Urinary bladder (tissue), 4 donors: ENCODE data around the gene NUP153. TPM values are rescaled to one million over a fixed set of nuclear protein-coding genes. Genes with fewer than 3 reads are reported as not detected.
A peak's percentile ranks its signal among the peaks of the same experiment; 100 is the strongest.

Experiments used
- DNase-seq: peaks from one replicate; pipeline ENCODE4 v3.0.0-alpha.2; 2015; ENCODE audit errors: extremely low spot score
- H3K27ac ChIP-seq: one replicate; pipeline ENCODE4 v1.5.1; 2013; ENCODE audit warnings: low read depth, mild to moderate bottlenecking, moderate library complexity
- H3K36me3 ChIP-seq: one replicate; pipeline ENCODE4 v1.6.1; 2013; ENCODE audit warnings: mild to moderate bottlenecking, moderate library complexity; ENCODE audit not compliant: insufficient read depth
- H3K4me1 ChIP-seq: one replicate; pipeline ENCODE4 v1.6.1; 2013; ENCODE audit warnings: mild to moderate bottlenecking, moderate library complexity; ENCODE audit not compliant: insufficient read depth
- H3K4me3 ChIP-seq: one replicate; pipeline ENCODE4 v1.5.1; 2013; ENCODE audit warnings: low read depth, low read length
- WGBS: extraction: QIAGEN DNeasy Blood & Tissue Kit; methylation state at CpG from one replicate; pipeline ENCODE4 v1.1.7; 2013; 5-methylcytosine and 5-hydroxymethylcytosine counted together
- polyA plus RNA-seq: library from polyadenylated mRNA; stranded (reverse); fragments of 200-250 nt; gene quantifications from one replicate; pipeline ENCODE4 v1.2.3, GENCODE V29; 2013
- total RNA-seq: library from RNA; depleted of rRNA; stranded (reverse); fragments of >200 nt; gene quantifications from one replicate; pipeline ENCODE4 v1.2.3, GENCODE V29; 2014
- donor health status: healthy with polysubstance abuse.
- donor health status: healthy.

NUP153 gene
- total and polyA plus RNA-seq, 2 donors: 16.9 to 43.6 TPM

- Histone ChIP-seq H3K4me3 (peak overlapping the region; percentile 77), H3K27ac (peak overlapping the region; percentile 96), H3K4me1 (peaks cover 1% of the 10 kb centered on the region), H3K36me3 (no peaks in the 10 kb centered on the region)
- DNase-seq: peak; percentile 28
- 0% methylated on average over 10 of the region's 10 CpGs for WGBS
Measured at GRCh38 chr6:17705428-17705777, 1.3 kb downstream of the NUP153 start.

GRCh38 chr6:17703256-17703694 lies 3.5 kb downstream of the NUP153 start:
- DNase-seq: no peak
- no peak overlapping the region for H3K27ac ChIP-seq

GRCh38 chr6:17700421-17701416 lies 6.0 kb downstream of the NUP153 start:
- Histone ChIP-seq H3K27ac (no peak overlapping the region), H3K4me1 (peaks cover 1% of the 10 kb centered on the region), H3K4me3 (no peak overlapping the region), H3K36me3 (no peaks in the 10 kb centered on the region)
- 91% methylated on average over 14 of the region's 14 CpGs for WGBS
- no peak for DNase-seq

More at GRCh38 chr6:17703256-17703694, 3.5 kb downstream of the NUP153 start:
- no peaks in the 10 kb centered on the region for H3K36me3 ChIP-seq
- no peak overlapping the region for H3K4me3 ChIP-seq
- WGBS: 44% methylated on average over 1 of the region's 1 CpG
- H3K4me1 ChIP-seq: peaks cover 1% of the 10 kb centered on the region

- 97% methylated on average over 4 of the region's 4 CpGs for WGBS
Measured at GRCh38 chr6:17691925-17692538, 14.7 kb downstream of the NUP153 start.

GRCh38 chr6:17688481-17688880 lies 18.2 kb downstream of the NUP153 start:
- H3K4me3 ChIP-seq: no peak overlapping the region
- H3K36me3 ChIP-seq: peaks cover 3% of the 10 kb centered on the region
- H3K27ac ChIP-seq: no peak overlapping the region
- DNase-seq: no peak
- 89% methylated on average over 2 of the region's 2 CpGs for WGBS
- H3K4me1 ChIP-seq: no peaks in the 10 kb centered on the region

More at GRCh38 chr6:17691925-17692538, 14.7 kb downstream of the NUP153 start:
- Histone ChIP-seq H3K4me1 (no peaks in the 10 kb centered on the region), H3K36me3 (no peaks in the 10 kb centered on the region), H3K27ac (no peak overlapping the region), H3K4me3 (no peak overlapping the region)
- no peak for DNase-seq

GRCh38 chr6:17687136-17687535 lies 19.6 kb downstream of the NUP153 start:
- WGBS: 87% methylated on average over 1 of the region's 1 CpG
- DNase-seq: no peak
- H3K36me3 ChIP-seq: peaks cover 3% of the 10 kb centered on the region
- no peak overlapping the region for H3K4me3 ChIP-seq
- no peaks in the 10 kb centered on the region for H3K4me1 ChIP-seq
- no peak overlapping the region for H3K27ac ChIP-seq

GRCh38 chr6:17684134-17684533 lies 22.6 kb downstream of the NUP153 start:
- Histone ChIP-seq H3K4me1 (no peaks in the 10 kb centered on the region), H3K4me3 (no peak overlapping the region), H3K36me3 (peaks cover 3% of the 10 kb centered on the region), H3K27ac (no peak overlapping the region)
- DNase-seq: no peak
- 99% methylated on average over 1 of the region's 1 CpG for WGBS

- Histone ChIP-seq H3K4me1 (no peaks in the 10 kb centered on the region), H3K36me3 (peaks cover 3% of the 10 kb centered on the region), H3K27ac (no peak overlapping the region), H3K4me3 (no peak overlapping the region)
- WGBS: 85% methylated on average over 2 of the region's 2 CpGs
- DNase-seq: no peak
Measured at GRCh38 chr6:17683428-17683827, 23.3 kb downstream of the NUP153 start.

GRCh38 chr6:17679726-17680125 lies 27.0 kb downstream of the NUP153 start:
- 89% methylated on average over 8 of the region's 8 CpGs for WGBS
- Histone ChIP-seq H3K4me1 (no peaks in the 10 kb centered on the region), H3K36me3 (peaks cover 2% of the 10 kb centered on the region), H3K27ac (no peak overlapping the region), H3K4me3 (no peak overlapping the region)
- no peak for DNase-seq

GRCh38 chr6:17677602-17678001 lies 29.1 kb downstream of the NUP153 start:
- H3K27ac ChIP-seq: no peak overlapping the region
- 97% methylated on average over 5 of the region's 5 CpGs for WGBS

GRCh38 chr6:17673543-17674254 lies 33.0 kb downstream of the NUP153 start:
- H3K4me3 ChIP-seq: no peak overlapping the region
- no peaks in the 10 kb centered on the region for H3K4me1 ChIP-seq
- no peak for DNase-seq
- 93% methylated on average over 4 of the region's 4 CpGs for WGBS
- no peak overlapping the region for H3K27ac ChIP-seq
- H3K36me3 ChIP-seq: peaks cover 2% of the 10 kb centered on the region

More at GRCh38 chr6:17677602-17678001, 29.1 kb downstream of the NUP153 start:
- Histone ChIP-seq H3K4me3 (no peak overlapping the region), H3K4me1 (no peaks in the 10 kb centered on the region), H3K36me3 (peaks cover 2% of the 10 kb centered on the region)
- DNase-seq: no peak

- 98% methylated on average over 7 of the region's 7 CpGs for WGBS
- peaks cover 4% of the 10 kb centered on the region for H3K36me3 ChIP-seq
- no peak overlapping the region for H3K4me3 ChIP-seq
- DNase-seq: no peak
- no peaks in the 10 kb centered on the region for H3K4me1 ChIP-seq
- H3K27ac ChIP-seq: no peak overlapping the region
Measured at GRCh38 chr6:17672064-17672718, 34.5 kb downstream of the NUP153 start.

GRCh38 chr6:17666646-17667045 lies 40.1 kb downstream of the NUP153 start:
- H3K36me3 ChIP-seq: peaks cover 2% of the 10 kb centered on the region
- no peak for DNase-seq
- H3K4me1 ChIP-seq: no peaks in the 10 kb centered on the region
- no peak overlapping the region for H3K27ac ChIP-seq
- no peak overlapping the region for H3K4me3 ChIP-seq
- 91% methylated on average over 1 of the region's 1 CpG for WGBS
